HepG2 (cell line): ENCODE data around the gene DPP6. TPM values are rescaled to one million over a fixed set of nuclear protein-coding genes. Genes with fewer than 3 reads are reported as not detected.

Source experiments
- AHDC1 ChIP-seq: sonication (generic); formaldehyde crosslinking; IDR thresholded peaks from 2 replicates; pipeline ENCODE4 v1.5.1; 2020; ENCODE audit warnings: mild to moderate bottlenecking, missing genetic modification reagents, borderline replicate concordance
- ATF2 ChIP-seq: sonication (generic); formaldehyde crosslinking; IDR thresholded peaks from 2 replicates; pipeline ENCODE4 v1.4.0; 2020; ENCODE audit warnings: missing genetic modification reagents
- BCL3 ChIP-seq: sonication (generic); formaldehyde crosslinking; IDR thresholded peaks from 2 replicates; pipeline ENCODE4 v1.5.1; 2020; ENCODE audit warnings: mild to moderate bottlenecking, missing genetic modification reagents, moderate library complexity
- CBX2 ChIP-seq, 2 experiments: fragments of 200-600 bp in 1 of 2; sonication (generic); formaldehyde crosslinking in 1 of 2; IDR thresholded peaks; 2 replicates each; pipeline versions ENCODE4 v1.7.0 to v1.8.1; 2018 to 2022; ENCODE audit warnings: low read depth in 2 of 2, low read length in 1 of 2, mild to moderate bottlenecking in 1 of 2, missing genetic modification reagents in 1 of 2
- JARID2 ChIP-seq: sonication (generic); formaldehyde crosslinking; IDR thresholded peaks from 2 replicates; pipeline ENCODE4 v1.8.1; 2023; ENCODE audit warnings: missing genetic modification reagents, inconsistent platforms; ENCODE audit not compliant: insufficient replicate concordance
- JUN ChIP-seq: sonication (generic); formaldehyde crosslinking; IDR thresholded peaks from 2 replicates; pipeline ENCODE4 v1.4.0; 2020; ENCODE audit warnings: mild to moderate bottlenecking, missing genetic modification reagents
- MYPOP ChIP-seq: sonication (generic); formaldehyde crosslinking; IDR thresholded peaks from 2 replicates; pipeline ENCODE4 v1.8.1; 2023; ENCODE audit warnings: mild to moderate bottlenecking, moderate library complexity, missing genetic modification reagents
- RXRB ChIP-seq: IDR thresholded peaks from 2 replicates; pipeline ENCODE4 v1.6.1; 2016; ENCODE audit warnings: borderline replicate concordance, missing genetic modification reagents, missing compliant biosample characterization
- SNAPC5 ChIP-seq: sonication (generic); formaldehyde crosslinking; IDR thresholded peaks from 2 replicates; pipeline ENCODE4 v1.8.1; 2023; ENCODE audit warnings: mild to moderate bottlenecking, missing genetic modification reagents, borderline replicate concordance
- SP1 ChIP-seq, 2 experiments: fragments of 450-650 bp in 1 of 2; sonication (generic) in 1 of 2; formaldehyde crosslinking in 1 of 2; IDR thresholded peaks; 2 replicates each; pipeline versions ENCODE4 v1.4.0 to v1.6.1; 2016 to 2020; ENCODE audit warnings: missing genetic modification reagents in 1 of 2
- SP4 ChIP-seq: sonication (generic); formaldehyde crosslinking; IDR thresholded peaks from 2 replicates; pipeline ENCODE4 v1.8.1; 2023; ENCODE audit warnings: mild to moderate bottlenecking, missing genetic modification reagents
- SUZ12 ChIP-seq: fragments of 150-350 bp; IDR thresholded peaks from 2 replicates; pipeline ENCODE4 v1.6.1; 2014; ENCODE audit warnings: low read depth, low read length
- TEAD3 ChIP-seq: optimal IDR thresholded peaks from 2 replicates; pipeline ENCODE3; 2016; ENCODE audit warnings: borderline replicate concordance
- ZNF205 ChIP-seq: IDR thresholded peaks from 2 replicates; pipeline ENCODE4 v1.6.1; 2018; ENCODE audit warnings: missing biosample characterization, missing genetic modification reagents
- ZNF558 ChIP-seq: sonication (generic); formaldehyde crosslinking; IDR thresholded peaks from 2 replicates; pipeline ENCODE4 v1.9.0; 2022; ENCODE audit warnings: mild to moderate bottlenecking, missing genetic modification reagents, borderline replicate concordance
- ZNF574 ChIP-seq: sonication (generic); formaldehyde crosslinking; IDR thresholded peaks from 2 replicates; pipeline ENCODE4 v1.4.0; 2020; ENCODE audit warnings: missing genetic modification reagents
- ZNF780A ChIP-seq: sonication (generic); formaldehyde crosslinking; IDR thresholded peaks from 2 replicates; pipeline ENCODE4 v1.8.0; 2022; ENCODE audit warnings: mild to moderate bottlenecking, missing genetic modification reagents, moderate library complexity
- polyA plus RNA-seq, 8 experiments: library from polyadenylated mRNA; depleted of rRNA in 3 of 8; stranded (reverse) in 7 of 8; unstranded in 1 of 8; fragments of >200 nt; fragmentation: Illumina TruSeq in 4 of 8; extraction: Trizol in 4 of 8; gene quantifications; 2 replicates each; pipeline versions ENCODE4 v1.2.1 to v1.2.3, GENCODE V29; 2011 to 2016; ENCODE audit warnings: low read depth in 4 of 8, missing spikeins in 1 of 8, mixed read lengths in 1 of 8; ENCODE audit not compliant: insufficient read depth in 1 of 8
- total RNA-seq, 5 experiments: library from RNA; depleted of rRNA; stranded (reverse); fragments of >200 nt; fragmentation: Illumina TruSeq; extraction: Trizol; gene quantifications; 2 replicates each; pipeline ENCODE4 v1.2.3, GENCODE V29; 2016; ENCODE audit warnings: low read depth in 1 of 5

DPP6 gene
- total and polyA plus RNA-seq, 2 of the 13 experiments (the other 11 are each of a cell fraction or from before 2014, with no cell fraction given), result not detected

- TF ChIP-seq MYPOP, result no peak
- peak; percentile 66 for TF ChIP-seq TEAD3 (CRISPR knock-in tag)
- no peak for TF ChIP-seq SNAPC5 (CRISPR knock-in tag)
- TF ChIP-seq SUZ12, result no peak
- no peak for TF ChIP-seq BCL3 (CRISPR knock-in tag)
- no peak for TF ChIP-seq JUN
- no peak for TF ChIP-seq SP4 (CRISPR knock-in tag)
- no peak for TF ChIP-seq ATF2 (CRISPR knock-in tag)
- no peak for TF ChIP-seq SP1 (IDR thresholded peaks at IDR 0.05)
- no peak for TF ChIP-seq SP1 (CRISPR knock-in tag; IDR thresholded peaks at IDR 0.05)
- TF ChIP-seq ZNF574, result no peak
- TF ChIP-seq ZNF205 (CRISPR knock-in tag), result no peak
- peak; percentile 61; the same call in 1 of the 2 replicates for TF ChIP-seq AHDC1 (CRISPR knock-in tag)
- TF ChIP-seq ZNF558, result no peak
- TF ChIP-seq CBX2 (IDR thresholded peaks at IDR 0.05; ENCODE audit: low read depth, low read length), result no peak
- no peak for TF ChIP-seq CBX2 (CRISPR knock-in tag; IDR thresholded peaks at IDR 0.05; ENCODE audit: low read depth)
- TF ChIP-seq ZNF780A, result no peak
- no peak for TF ChIP-seq JARID2
- TF ChIP-seq RXRB (CRISPR knock-in tag), result 0 out of 2 replicates have a peak, but pooled peaks have one; percentile 18
Measured at GRCh38 chr7:154383045-154383444, 330.8 kb downstream of the DPP6 start (continued).
